Pulmonary artery endothelial cell (primary cell): ENCODE measurements around the gene MINK1. TPM values are rescaled to one million over a fixed set of nuclear protein-coding genes. Genes with fewer than 3 reads are reported as not detected.
"Not testable (repeated sequence)": the region's sequence is repeated elsewhere in the genome, so short reads cannot be mapped to it uniquely, and the experiment has no call there.

ENCODE experiments used
- DNase-seq: peaks from one replicate; pipeline ENCODE4 v3.0.0-alpha.2; 2011; ENCODE audit warnings: low read depth, low spot score
- total RNA-seq: library from RNA; depleted of rRNA; stranded (reverse); fragments of >200 nt; gene quantifications from 2 replicates; pipeline ENCODE4 v1.2.3, GENCODE V29; 2014

Gene MINK1
- total RNA-seq, 1 donor from 2014 or later, result 26.2 TPM

DNA sequence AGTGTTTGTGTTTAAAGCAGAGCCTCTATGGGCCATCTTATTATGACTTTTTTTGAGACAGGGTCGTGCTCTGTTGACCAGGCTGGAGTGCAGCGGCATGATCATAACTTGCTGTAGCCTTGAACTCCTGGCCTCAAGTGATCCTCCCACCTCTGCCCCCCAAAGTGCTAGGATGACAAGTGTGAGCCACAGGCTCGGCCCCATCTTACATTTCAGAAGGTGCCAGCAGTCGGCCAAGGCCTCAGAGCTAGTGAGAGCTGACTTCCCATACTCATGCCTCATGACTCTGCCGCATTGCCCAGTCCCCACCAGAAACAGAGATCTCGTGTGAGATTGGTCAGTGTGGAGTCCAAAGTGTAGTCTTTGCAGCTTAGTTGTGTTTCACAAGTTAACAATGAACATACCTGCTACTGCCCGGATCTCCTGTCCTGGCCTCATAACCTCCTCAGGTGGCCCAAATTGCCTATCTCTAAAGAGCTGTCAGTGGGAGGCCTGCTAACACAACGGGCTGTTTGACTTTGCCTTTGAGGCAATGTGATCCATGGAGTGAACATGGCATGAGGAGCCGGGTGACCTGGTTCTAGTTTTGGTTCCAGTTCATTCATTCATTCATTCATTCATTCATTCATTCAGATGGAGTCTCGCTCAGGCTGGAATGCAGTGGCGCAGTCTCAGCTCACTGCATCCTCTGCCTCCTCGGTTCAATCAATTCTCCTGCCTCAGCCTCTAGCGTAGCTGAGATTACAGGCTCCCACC lies 13.7 kb downstream of the MINK1 start:
- no peak for DNase-seq

DNA sequence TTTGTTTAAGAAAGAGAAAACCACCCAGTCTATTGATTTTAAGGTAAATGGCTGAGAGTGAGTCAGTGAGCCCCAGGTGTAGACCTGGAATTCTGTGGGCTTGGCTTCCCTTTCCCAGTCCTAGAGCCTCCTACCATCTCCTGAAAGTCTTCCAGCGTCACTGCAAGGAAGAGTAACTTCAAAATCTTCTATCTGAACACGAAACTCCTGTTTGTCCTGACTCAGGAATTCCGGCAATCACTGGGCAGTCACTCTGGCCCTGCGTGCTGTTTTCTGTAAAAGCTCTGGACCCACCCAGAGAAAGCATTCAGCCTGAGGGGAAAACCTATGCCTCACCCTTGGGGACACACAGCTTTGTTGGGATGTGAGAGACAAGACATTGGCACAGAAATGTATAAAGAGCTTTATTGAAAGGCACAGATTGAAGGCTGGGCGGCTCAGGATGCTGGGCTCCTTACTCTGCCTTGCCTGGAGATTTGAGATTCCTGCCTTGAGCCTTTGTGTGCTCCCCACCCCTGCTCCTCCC lies 15.9 kb downstream of the MINK1 start:
- no peak for DNase-seq

DNA sequence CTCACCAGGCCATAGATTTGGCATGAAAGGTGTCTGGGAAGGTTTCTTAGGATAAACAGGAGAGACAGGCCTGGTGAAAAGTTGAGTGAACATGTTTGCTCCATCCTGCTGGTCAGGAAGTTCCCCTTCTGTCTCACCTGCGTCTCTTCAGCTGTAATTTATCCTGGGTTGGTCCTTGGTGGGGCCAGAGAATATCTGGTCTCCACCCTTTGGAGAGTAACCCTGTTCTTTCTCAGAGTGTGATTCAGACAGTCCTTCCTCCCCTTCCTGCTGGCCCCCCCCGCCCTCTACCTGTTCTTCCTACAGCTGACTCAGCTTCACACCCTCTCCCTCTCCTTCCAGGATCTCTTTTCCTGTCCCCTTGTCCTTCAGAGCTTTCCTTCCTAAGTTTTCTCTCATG lies 17.1 kb downstream of the MINK1 start:
- DNase-seq, result no peak

DNA sequence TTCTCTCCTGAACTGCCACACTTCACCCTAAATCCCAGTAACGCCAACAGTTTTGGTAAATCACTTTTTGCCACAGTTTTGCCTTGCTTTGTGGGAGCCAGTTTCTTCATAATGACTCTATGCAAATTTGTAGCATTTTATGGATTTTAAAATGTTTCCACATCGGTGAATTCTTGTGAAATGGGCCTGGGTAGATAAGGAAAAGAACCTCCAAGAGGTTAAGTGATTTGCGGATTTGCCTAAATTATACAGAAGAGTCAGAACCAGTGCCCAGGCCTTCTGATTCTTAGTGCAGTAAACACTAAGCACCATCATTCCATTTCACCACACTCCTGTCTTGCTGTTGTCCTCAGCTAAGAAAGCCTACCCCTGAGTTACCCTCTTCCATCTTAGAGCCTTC lies 17.9 kb downstream of the MINK1 start:
- no peak for DNase-seq

DNA sequence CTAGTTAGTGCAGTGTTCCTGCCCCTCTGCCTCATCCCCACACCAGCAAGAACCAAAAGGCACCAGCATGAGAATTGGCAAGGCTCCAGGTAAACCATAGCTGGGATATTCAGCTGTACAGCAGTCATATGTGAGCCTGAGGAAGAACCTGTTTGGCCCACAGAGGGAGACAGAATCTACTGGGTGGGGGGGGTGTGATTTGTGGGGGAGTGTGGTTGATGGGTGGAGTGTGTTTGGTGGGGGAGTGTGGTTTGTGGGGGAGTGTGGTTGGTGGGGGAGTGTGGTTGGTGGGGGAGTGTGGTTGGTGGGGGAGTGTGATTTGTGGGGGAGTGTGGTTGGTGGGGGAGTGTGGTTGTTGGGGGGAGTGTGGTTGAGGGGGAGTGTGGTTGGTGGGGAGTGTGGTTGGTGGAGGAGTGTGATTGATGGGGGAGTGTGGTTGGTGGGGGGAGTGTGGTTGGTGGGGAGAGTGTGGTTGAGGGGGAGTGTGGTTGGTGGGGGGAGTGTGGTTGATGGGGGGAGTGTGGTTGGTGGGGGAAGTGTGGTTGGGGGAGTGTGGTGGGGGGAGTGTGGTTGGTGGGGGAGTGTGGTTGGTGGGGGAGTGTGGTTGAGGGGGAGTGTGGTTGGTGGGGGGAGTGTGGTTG lies 19.5 kb downstream of the MINK1 start:
- DNase-seq, result no peak

DNA sequence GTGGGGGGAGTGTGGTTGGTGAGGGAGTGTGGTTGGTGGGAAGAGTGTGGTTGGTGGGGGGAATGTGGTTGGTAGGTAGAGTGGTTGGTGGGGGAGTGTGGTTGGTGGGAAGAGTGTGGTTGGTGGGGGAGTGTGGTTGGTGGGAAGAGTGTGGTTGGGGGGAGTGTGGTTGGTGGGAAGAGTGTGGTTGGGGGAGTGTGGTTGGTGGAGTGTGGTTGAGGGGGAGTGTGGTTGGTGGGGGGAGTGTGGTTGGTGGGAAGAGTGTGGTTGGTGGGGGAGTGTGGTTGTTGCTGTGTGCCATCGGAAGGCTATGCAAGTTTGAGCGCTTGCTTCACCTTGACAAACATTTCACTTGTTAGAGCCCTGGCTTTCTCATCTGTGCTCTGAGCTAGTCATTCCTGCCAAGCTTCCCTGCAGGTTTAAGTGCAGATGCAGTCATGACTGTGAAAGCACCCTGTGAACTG lies 20.1 kb downstream of the MINK1 start:
- no peak for DNase-seq

DNA sequence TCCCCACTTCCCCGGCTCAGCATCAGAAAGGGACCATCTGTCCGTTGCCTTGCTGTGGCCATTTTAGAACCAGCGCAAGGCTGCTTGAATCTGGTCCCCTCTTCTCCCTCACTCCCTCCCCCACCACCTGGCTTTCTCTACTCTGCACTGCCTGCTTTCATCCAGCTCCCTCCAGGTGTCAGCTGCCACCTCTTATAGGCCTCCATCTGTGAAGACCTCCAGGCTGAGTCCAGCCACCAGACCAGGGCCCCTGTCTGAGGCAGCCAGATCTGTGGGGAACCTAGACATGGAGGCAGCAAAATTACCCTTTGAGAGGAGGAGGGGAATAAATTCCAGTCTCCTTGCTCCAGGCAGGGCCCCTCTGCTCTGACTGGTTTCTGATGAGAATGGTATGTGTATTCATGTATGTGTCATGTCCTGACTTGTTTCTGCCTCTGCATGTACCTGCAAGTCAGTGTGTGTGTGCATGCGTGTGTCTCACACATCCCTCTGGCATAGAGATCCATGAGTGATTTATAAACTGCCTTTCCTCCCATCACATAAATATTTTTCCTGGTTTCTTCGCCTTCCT lies 21.1 kb downstream of the MINK1 start:
- DNase-seq, result no peak

DNA sequence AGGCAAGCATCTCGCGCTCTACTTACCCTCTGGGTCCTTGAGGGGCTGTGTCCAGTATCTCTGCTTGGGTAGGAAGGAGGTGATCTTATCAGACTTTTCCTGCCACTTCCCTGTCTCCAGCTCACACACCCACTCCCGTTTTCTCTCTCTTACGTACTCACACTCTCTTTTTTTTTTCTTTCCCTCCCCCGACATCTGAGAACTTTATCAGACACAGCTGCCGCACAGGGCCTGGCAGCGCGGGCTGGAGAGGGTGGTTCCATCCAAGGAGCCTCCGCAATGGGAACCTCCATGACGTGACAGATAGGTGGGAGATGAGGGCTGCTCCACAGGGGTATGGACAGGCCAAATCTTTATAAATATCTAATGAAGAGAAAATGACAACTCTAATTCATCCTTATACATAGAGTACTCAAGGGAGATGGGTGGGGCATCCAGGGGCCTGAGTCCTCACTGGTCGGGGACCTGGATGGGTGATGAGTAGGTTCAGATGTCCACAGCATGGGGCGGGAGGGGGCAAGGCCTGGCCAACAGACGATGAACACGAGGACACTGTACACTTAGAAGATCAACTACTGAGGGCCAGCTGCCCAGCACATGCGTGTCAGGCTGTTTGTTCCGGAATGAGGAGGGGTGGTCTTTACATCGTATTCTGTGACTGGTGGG lies 23.3 kb downstream of the MINK1 start:
- no peak for DNase-seq

DNA sequence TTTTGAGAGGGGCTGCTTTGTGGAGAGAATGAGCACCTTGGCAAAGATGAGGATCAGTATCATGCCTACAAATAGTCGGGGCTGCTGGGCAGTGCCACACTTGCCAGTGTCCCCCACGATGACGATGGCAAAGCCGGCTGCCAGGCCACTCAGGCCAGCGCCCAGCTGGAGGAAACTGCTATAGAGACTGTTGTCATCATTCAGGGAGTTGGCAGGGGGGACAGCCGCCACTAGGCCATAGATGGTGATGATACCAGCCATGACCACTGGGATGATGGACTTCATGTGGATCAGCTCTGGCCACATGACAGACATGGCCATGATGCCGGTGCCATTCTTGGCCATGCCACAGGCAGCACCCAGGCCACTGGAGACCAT lies 23.8 kb downstream of the MINK1 start:
- DNase-seq, result no peak

DNA sequence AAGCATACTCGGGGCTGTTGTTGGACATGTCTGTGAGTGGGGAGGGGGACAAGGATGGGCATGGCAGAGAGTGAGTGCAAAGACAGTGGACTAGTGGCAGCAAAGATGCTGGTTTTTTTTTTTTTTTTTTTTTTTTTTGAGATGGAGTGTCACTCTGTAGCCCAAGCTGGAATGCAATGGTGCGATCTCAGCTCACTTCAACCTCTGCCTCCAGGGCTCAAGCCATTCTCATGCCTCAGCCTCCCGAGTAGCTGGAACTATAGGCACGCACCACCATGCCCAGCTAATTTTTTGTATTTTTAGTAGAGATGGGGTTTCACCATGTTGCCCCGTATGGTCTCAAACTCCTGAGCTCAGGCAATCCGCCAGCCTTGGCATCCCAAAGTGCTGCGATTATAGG lies 24.2 kb downstream of the MINK1 start:
- not testable (repeated sequence) for DNase-seq

DNA sequence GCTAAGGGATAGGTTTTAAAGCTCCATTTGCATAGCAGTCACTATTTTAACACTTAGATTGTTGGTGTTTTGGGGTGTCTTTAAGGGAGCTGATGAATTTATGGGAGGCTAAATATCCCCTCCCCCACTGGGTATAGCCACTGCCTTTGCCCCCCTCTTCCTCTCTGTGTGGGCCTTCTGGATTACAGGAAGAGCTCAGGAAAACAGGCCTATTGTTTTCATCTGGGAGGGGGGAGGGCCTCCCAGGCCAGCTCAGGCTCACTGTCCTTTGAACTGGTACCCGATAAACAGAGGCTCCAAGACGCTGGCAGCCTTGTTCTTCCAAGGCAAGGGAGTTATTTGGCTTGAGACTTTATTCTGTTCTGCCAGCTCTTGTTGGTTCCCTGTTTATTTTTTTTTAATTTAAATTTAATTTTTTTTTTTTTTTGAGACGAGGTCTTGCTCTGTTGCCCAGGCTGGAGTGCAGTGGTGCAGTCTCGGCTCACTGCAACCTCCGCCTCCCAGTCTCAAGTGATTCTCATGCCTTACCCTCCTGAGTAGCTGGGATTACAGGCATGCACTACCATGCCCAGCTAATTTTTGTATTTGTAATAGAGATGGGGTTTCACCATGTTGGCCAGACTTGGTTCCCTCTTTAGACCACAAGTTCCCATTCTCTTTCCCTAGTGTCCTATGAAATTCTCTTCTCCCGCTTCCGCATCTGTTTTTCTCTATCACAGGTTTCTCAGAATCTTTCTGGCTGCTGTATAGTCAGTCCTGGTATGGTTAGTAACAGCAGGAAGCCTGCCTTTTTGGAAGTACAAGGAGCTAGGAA lies 25.1 kb downstream of the MINK1 start:
- DNase-seq, result peak; percentile 57

DNA sequence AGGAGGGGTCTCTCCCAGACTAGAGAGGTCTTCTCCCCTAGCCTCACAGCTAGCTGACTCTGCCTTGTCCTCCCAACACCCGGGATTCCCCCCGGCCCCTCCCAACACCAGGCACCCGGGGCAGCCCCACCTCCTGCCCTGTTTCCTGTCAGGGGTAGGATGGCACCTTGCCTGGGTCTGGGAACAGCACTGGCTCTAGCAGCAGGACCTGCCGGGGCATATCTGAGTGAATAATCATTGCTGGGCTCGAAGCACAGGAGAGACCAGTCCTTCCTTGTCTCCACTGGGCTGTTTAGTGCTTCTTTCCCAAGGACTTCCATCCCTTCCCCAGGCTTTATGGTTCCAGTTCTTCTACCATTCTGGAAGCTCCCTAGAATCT lies 25.7 kb downstream of the MINK1 start:
- DNase-seq, result no peak

DNA sequence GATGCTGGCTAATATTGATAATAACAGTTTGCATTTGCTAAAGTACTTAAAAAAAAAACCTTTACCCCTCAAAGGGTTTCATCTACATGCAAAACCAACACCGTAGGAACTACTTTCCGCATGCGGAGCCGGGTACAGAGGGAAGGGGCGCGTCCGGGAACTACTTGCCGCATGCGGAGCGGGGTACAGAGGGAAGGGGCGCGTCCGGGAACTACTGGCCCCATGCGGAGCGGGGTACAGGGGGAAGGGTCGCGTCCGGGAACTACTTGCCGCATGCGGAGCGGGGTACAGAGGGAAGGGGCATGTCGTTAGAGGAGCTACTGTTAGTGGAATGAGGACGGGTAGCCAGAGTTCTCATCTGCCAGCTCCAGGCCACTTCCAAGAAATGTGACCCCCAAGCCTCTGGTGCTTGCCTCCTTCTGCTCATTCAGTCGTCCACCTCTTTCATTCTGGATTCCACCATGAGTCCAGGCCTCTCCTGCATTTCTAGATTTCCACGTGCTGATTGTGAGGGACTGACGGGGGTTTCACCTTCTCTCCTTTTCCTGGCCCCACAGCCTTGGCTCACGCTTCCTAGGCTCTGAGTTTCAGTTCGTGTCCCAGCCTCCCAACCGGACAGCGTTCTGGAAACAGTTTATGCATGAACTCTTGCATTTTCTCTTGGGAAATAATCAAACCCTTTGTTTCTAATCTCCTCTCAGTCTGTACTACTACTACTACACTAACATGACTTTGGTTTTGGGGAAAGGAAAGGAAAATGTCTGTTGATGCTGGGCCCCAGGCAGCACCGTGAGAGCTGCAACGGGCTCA lies 26.9 kb downstream of the MINK1 start:
- no peak for DNase-seq

DNA sequence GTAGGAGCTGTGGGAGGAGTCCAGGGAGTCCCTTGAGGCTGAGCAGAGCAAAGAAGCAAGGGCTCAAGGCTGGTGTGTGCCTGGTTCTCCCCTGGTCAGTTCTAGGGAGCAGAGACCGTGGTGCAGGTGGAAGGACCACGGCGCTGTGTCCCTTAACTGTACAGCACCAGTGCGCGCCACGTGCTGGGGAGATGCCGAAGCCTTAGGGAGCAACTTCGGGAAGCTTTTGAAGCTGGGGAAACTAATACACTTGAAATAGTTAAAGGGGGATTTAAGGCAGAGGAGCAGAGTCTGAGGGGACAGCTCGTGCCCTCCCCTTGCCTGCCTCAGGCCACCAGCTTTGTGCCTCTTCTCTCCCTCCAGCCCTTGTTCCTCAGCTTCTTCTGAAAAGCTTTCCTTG lies 27.5 kb downstream of the MINK1 start:
- DNase-seq, result no peak

DNA sequence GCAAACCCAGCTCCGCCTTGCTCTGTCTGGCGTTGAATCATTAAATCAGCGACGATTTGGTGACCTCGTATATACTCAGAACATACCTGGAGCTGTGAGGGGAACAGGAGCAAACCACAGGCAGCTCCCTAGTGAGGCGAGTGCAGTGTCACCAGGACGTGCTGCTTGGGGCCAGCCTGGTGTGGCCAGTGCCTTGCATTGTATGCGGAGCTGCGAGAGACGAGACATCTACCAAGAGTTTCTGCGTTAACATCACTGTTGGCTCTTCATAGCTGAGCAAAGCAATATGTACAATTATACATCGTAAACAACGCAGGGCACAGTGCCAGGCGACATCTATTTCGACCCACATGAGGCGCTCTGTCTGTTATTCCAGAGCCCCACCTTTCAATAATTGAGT lies 27.9 kb downstream of the MINK1 start:
- no peak for DNase-seq

DNA sequence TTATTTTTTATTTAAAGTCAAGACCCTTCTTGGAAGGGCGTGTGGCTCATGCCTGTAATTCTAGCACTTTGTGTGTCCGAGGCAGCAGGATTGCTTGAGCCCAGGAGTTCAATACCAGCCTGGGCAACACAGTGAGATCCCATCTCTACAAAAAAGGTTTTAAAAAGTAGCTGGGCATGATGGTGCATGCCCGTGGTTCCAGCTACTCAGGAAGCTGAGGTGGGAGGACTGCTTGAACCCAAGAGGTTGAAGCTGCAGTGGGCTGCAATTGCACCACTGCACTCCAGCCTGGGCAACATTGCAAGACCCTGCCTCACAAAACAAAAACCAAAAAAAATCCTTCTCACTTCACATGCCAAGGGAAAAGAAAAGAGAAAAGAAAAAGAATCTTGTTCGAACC lies 29.6 kb downstream of the MINK1 start:
- no peak for DNase-seq

DNA sequence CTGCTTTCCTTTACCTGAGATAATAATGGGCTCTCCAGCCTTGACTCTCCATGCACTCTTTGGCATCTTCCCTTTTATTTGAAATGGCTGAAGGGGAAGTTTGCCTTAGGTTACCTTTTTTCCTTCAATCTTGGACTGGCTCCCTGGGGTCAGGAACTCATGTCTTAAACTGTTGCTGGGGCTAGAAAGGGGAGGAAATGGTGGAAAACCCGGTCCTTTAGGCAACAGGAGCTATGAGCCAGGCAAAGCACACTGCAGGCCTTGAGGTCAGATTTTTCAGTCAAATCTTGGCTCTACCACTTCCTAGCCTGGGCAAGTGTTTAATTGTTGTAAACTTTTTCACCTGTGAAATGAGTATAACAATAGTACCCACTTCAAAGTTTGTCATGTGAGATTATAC lies 30.2 kb downstream of the MINK1 start:
- no peak for DNase-seq

DNA sequence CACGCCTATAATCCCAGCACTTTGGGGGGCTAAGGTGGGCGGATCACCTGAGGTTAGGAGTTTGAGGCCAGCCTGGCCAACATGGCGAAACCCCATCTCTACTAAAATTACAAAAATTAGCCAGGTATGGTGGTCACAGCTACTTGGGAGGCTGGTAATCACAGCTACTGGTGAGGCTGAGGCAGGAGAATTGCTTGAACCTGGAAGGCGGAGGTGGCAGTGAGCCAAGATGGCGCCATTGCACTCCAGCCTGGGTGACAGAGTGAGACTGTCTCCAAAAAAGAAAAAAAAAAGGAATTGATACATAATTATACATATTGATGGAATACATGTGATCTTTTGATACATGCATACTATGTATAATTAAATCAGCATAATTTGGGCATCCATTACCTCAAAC lies 34.4 kb downstream of the MINK1 start:
- not testable (repeated sequence) for DNase-seq

DNA sequence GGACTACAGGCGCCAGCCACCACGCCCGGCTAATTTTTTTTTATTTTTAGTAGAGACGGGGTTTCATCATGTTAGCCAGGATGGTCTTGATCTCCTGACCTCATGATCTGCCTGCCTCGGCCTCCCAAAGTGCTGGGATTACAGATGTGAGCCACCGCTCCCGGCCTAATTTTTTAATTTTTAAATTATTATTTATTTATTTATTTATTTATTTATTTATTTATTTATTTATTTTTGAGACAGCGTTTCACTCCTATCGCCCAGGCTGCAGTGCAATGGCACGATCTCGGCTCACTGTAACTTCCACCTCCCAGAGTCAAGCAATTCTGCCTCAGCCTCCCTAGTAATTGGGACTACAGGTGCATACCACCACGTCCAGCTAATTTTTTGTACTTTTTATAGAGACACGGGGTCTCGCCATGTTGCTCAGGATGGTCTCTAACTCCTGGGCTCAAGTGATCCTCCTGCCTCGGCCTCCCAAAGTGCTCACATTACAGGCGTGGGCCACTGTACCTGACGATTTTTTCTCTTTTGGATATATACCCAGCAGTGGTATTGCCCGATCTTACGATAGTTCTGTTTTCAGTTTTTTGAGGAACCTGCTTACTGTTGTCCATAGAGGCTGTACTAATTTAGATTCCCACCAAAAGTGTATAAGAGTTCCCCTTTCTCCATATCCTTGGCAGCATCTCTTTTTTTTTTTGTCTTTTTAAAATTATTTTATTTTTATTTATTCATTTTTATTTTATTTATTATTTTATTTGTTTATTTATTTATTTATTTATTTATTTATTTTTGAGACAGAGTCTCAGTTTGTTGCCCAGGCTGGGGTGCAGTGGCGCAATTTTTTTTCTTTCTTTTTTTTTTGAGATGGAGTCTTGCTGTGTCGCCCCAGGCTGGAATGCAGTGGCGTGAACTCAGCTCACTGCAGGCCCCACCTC lies 36.2 kb downstream of the MINK1 start:
- DNase-seq, result not testable (repeated sequence)
